DND-41 (cell line): Measurements from ENCODE around the gene IQSEC1.

Source experiments
- ATAC-seq: fragments of 200-7000 bp; cut with Tn5 transposase; 3 replicates; pipeline ENCODE4 v1.9.1; 2021; ENCODE audit warnings: low read depth; ENCODE audit not compliant: insufficient read depth
- DNase-seq: peaks from one replicate; pipeline ENCODE4 v3.0.0-alpha.2; 2020
- H2AFZ ChIP-seq: 2 replicates; pipeline ENCODE4 v1.6.0; 2012; ENCODE audit warnings: low read depth, low read length
- H3K27ac ChIP-seq: 2 replicates; pipeline ENCODE4 v1.5.1; 2012; ENCODE audit warnings: low read length, inconsistent platforms
- H3K27me3 ChIP-seq: fragments of 200-600 bp; sonication (generic); 2 replicates; pipeline ENCODE4 v1.6.0; 2012; ENCODE audit warnings: low read length, mild to moderate bottlenecking, inconsistent platforms; ENCODE audit not compliant: insufficient read depth, poor library complexity
- H3K36me3 ChIP-seq: 2 replicates; pipeline ENCODE4 v1.5.1; 2012; ENCODE audit warnings: low read length, inconsistent platforms; ENCODE audit not compliant: insufficient read depth
- H3K4me1 ChIP-seq: 2 replicates; pipeline ENCODE4 v1.5.1; 2012; ENCODE audit warnings: mild to moderate bottlenecking, low read length; ENCODE audit not compliant: insufficient read depth
- H3K4me2 ChIP-seq: 2 replicates; pipeline ENCODE4 v1.6.0; 2012; ENCODE audit warnings: mild to moderate bottlenecking, moderate library complexity, low read length, inconsistent platforms; ENCODE audit not compliant: insufficient read depth
- H3K4me3 ChIP-seq, 2 experiments: fragments of 200-600 bp in 1 of 2; shearing (Covaris generic) in 1 of 2; 2 replicates each; pipeline ENCODE4 v1.5.1; 2012 to 2016; ENCODE audit warnings: inconsistent platforms in 2 of 2, low read length in 2 of 2, mild to moderate bottlenecking in 2 of 2, low read depth in 1 of 2, moderate library complexity in 1 of 2
- H3K79me2 ChIP-seq: 2 replicates; pipeline ENCODE4 v1.6.0; 2012; ENCODE audit warnings: low read length, inconsistent platforms; ENCODE audit not compliant: insufficient read depth
- H3K9ac ChIP-seq: 2 replicates; pipeline ENCODE4 v1.6.0; 2012; ENCODE audit warnings: low read depth, mild to moderate bottlenecking, inconsistent platforms, low read length, moderate library complexity
- H3K9me3 ChIP-seq: 2 replicates; pipeline ENCODE4 v1.5.1; 2012; ENCODE audit warnings: low read length, moderate library complexity, mild to moderate bottlenecking, inconsistent platforms; ENCODE audit not compliant: insufficient read depth, severe bottlenecking
- H4K20me1 ChIP-seq: 2 replicates; pipeline ENCODE4 v1.6.0; 2012; ENCODE audit warnings: low read length; ENCODE audit not compliant: insufficient read depth
- EZH2 ChIP-seq: IDR thresholded peaks from 3 replicates; pipeline ENCODE4 v1.6.1; 2012; ENCODE audit warnings: borderline replicate concordance, low read depth, mild to moderate bottlenecking, moderate library complexity, low read length, inconsistent platforms; ENCODE audit not compliant: severe bottlenecking
- TF ChIP-seq, protein P1 (sequence below): IDR thresholded peaks from 2 replicates; pipeline ENCODE4 v1.5.1; 2012; ENCODE audit warnings: borderline replicate concordance, low read length, moderate library complexity, mild to moderate bottlenecking; ENCODE audit not compliant: poor library complexity, severe bottlenecking; ENCODE audit errors: extremely low read depth

Gene IQSEC1

DNA sequence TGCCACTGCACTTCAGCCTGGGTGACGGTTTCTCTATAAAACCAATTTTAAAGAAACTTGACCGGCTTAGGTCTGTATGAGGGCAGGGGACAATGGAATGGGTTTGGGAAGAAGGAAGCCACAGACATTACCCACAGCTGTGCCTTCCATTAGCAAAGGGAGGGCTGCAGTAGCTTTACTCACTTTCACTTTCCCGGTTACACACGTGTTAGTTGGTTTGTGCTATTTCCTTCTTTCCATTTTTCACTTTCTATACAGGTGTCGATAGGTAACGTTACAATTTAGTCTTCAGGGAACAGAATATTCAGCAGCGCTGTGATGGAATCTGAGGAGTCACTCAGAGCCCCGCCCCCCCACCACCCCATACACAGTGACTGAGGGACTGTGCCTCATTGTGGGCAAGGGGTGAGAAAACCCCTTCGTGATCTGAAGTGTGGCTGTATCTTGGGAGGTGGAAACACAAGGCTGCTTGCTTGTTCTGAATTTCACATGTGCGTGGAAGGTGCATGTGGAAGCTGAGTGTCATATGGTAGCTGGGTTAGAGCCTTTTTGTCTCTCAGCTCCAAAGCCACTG, 187.0 kb downstream of the IQSEC1 start:
- Histone ChIP-seq H3K79me2 (no peaks in the 10 kb centered on the region), H3K27me3 (peaks cover 8% of the 10 kb centered on the region), H3K9me3 (no peaks in the 10 kb centered on the region), H3K4me2 (peak overlapping the region; percentile 39), H3K9ac (no peak overlapping the region), H3K4me3 (no peak overlapping the region), H3K36me3 (no peaks in the 10 kb centered on the region), H4K20me1 (no peaks in the 10 kb centered on the region), H3K27ac (no peak overlapping the region; the same call in 1 of the 2 replicates), H2AFZ (no peak overlapping the region), H3K4me1 (peaks cover 6% of the 10 kb centered on the region)
- peak; percentile 18 for DNase-seq
- peak; percentile 85 for ATAC-seq
- TF ChIP-seq EZH2, result no peak
- TF ChIP-seq, protein P1, sequence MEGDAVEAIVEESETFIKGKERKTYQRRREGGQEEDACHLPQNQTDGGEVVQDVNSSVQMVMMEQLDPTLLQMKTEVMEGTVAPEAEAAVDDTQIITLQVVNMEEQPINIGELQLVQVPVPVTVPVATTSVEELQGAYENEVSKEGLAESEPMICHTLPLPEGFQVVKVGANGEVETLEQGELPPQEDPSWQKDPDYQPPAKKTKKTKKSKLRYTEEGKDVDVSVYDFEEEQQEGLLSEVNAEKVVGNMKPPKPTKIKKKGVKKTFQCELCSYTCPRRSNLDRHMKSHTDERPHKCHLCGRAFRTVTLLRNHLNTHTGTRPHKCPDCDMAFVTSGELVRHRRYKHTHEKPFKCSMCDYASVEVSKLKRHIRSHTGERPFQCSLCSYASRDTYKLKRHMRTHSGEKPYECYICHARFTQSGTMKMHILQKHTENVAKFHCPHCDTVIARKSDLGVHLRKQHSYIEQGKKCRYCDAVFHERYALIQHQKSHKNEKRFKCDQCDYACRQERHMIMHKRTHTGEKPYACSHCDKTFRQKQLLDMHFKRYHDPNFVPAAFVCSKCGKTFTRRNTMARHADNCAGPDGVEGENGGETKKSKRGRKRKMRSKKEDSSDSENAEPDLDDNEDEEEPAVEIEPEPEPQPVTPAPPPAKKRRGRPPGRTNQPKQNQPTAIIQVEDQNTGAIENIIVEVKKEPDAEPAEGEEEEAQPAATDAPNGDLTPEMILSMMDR, result no peak

DNA sequence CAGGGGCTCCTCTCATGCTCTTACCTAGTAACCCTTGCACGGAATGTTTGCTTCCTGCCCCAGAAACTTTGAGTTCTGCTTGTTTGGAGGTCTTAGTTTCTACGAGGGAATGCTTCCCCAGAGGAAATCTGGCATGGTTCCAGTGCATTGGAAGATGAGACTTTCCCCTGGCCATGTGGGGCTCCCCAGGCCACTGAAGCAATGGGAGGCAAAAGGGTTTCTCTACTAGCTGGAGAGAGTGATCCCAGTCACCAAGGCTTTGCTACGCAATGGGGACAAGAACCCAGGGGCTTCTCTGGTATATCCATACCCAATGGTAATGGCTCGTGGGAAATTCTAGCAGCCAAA, 187.7 kb downstream of the IQSEC1 start:
- Histone ChIP-seq H3K4me2 (no peak overlapping the region), H3K79me2 (no peaks in the 10 kb centered on the region), H2AFZ (no peak overlapping the region), H3K4me1 (peaks cover 6% of the 10 kb centered on the region), H3K27ac (no peak overlapping the region), H3K27me3 (peaks cover 5% of the 10 kb centered on the region), H3K9me3 (no peaks in the 10 kb centered on the region), H3K9ac (no peak overlapping the region), H3K4me3 (no peak overlapping the region), H3K36me3 (no peaks in the 10 kb centered on the region), H4K20me1 (no peaks in the 10 kb centered on the region)
- ATAC-seq (0 out of 3 replicates have a peak, but pooled peaks have one; percentile 11), DNase-seq (no peak)
- TF ChIP-seq, protein P1, result no peak
- no peak for TF ChIP-seq EZH2

DNA sequence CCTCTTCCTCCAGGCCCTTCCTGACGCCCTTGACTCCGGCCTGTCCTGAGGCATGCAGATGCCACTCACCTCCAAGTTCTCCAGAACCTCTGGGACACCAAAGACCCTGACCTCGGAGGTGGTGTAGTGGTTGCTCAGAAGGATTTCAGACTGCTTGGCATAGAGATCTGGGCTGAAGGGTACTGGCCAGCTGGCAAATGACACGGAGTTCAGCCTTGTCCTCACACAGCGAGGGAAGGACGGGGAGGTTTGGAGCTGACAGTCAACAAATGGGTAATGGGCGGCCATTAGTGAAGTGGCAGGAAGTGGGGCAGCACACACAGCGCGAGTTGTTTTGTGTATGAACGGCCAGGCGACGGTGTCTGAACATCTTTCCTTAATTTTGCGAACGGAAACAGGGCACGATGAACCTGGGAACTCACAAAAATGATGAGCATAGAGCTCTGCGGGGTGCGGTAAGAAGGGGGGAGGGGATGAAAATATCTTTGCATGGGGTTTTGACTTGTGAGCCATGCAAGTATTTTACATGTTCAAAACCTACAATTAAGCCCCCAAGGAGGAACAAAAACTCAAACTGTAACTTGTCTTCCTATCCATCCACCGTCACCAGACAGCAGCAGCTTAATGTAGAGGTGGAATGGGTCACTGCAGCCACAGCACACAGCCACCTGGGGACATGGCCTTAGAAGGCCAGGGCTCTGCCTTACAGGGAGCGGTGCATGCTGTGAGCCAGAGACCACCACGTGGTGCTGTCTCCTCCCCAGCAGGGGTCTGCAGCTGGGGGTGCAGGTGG, 188.2 kb downstream of the IQSEC1 start:
- TF ChIP-seq, protein P1, result no peak
- TF ChIP-seq EZH2, result no peak
- Histone ChIP-seq H3K9ac (no peak overlapping the region), H3K27ac (no peak overlapping the region), H4K20me1 (no peaks in the 10 kb centered on the region), H2AFZ (no peak overlapping the region), H3K9me3 (no peaks in the 10 kb centered on the region), H3K4me3 (no peak overlapping the region), H3K36me3 (no peaks in the 10 kb centered on the region), H3K27me3 (no peaks in the 10 kb centered on the region), H3K4me1 (peaks cover 6% of the 10 kb centered on the region), H3K4me2 (no peak overlapping the region), H3K79me2 (no peaks in the 10 kb centered on the region)
- DNase-seq (no peak), ATAC-seq (no peak)
